OCI-LY3 (cell line): ENCODE results near the gene NMU.

Experiments used
- H2AFZ ChIP-seq: fragments of 200-600, 300-600 bp; shearing (Covaris generic); 2 replicates; pipeline ENCODE4 v1.6.0; 2014; ENCODE audit warnings: antibody characterized with exemption, low read depth, low read length
- H3K27ac ChIP-seq: fragments of 200-600, 300-600 bp; sonication (generic); 2 replicates; pipeline ENCODE4 v1.5.1; 2014; ENCODE audit warnings: mild to moderate bottlenecking, low read length, moderate library complexity, mixed read lengths
- H3K27me3 ChIP-seq: fragments of 200-600, 300-600 bp; sonication (generic); 2 replicates; pipeline ENCODE4 v1.6.1; 2014; ENCODE audit warnings: low read depth, low read length, mixed read lengths
- H3K36me3 ChIP-seq: fragments of 200-600, 300-600 bp; sonication (generic); replicated peaks from 2 replicates; pipeline ENCODE3; 2014; ENCODE audit warnings: low read depth, low read length, mixed read lengths
- H3K4me1 ChIP-seq: fragments of 300-600, 200-600 bp; sonication (generic); 2 replicates; pipeline ENCODE4 v1.6.1; 2014; ENCODE audit warnings: low read length, mixed read lengths
- H3K4me2 ChIP-seq: fragments of 200-600, 300-600 bp; sonication (generic); 2 replicates; pipeline ENCODE4 v1.6.1; 2014; ENCODE audit warnings: low read length, mixed read lengths
- H3K4me3 ChIP-seq: fragments of 300-600, 200-600 bp; sonication (generic); 2 replicates; pipeline ENCODE4 v1.5.1; 2014; ENCODE audit warnings: antibody characterized with exemption, mild to moderate bottlenecking, low read length, moderate library complexity
- H3K79me2 ChIP-seq: fragments of 300-600, 200-600 bp; shearing (Covaris generic); 2 replicates; pipeline ENCODE4 v1.6.1; 2014; ENCODE audit warnings: mild to moderate bottlenecking, low read length, mixed read lengths
- H3K9ac ChIP-seq: fragments of 300-600, 200-600 bp; shearing (Covaris generic); 2 replicates; pipeline ENCODE4 v1.6.0; 2014; ENCODE audit warnings: mild to moderate bottlenecking, low read length, moderate library complexity
- H3K9me3 ChIP-seq: fragments of 200-600, 300-600 bp; shearing (Covaris generic); 2 replicates; pipeline ENCODE4 v1.6.1; 2014; ENCODE audit warnings: low read length, mixed read lengths; ENCODE audit not compliant: insufficient read depth
- H4K20me1 ChIP-seq: fragments of 200-600, 300-600 bp; sonication (generic); 2 replicates; pipeline ENCODE4 v1.6.1; 2016; ENCODE audit warnings: low read length, mixed read lengths; ENCODE audit not compliant: insufficient read depth
- CTCF ChIP-seq: fragments of 200-600, 300-600 bp; sonication (generic); IDR thresholded peaks from 2 replicates; pipeline ENCODE4 v1.5.1; 2014; ENCODE audit warnings: antibody characterized with exemption, low read length, low read depth
- EZH2phosphoT487 ChIP-seq: fragments of 200-600 bp; shearing (Covaris generic); IDR thresholded peaks from 2 replicates; pipeline ENCODE4 v1.6.1; 2018; ENCODE audit warnings: antibody characterized with exemption, mixed run types, low read depth

NMU gene

GRCh38 chr4:55611358-55612059 lies 24.6 kb downstream of the NMU start:
- TF ChIP-seq EZH2phosphoT487 (no peak), CTCF (no peak)
- Histone ChIP-seq H3K9me3 (no peaks in the 10 kb centered on the region), H3K4me2 (no peak overlapping the region), H3K36me3 (no peaks in the 10 kb centered on the region), H3K27me3 (no peaks in the 10 kb centered on the region), H2AFZ (no peak overlapping the region), H3K4me3 (no peak overlapping the region), H4K20me1 (no peaks in the 10 kb centered on the region), H3K4me1 (no peaks in the 10 kb centered on the region), H3K79me2 (no peaks in the 10 kb centered on the region), H3K27ac (no peak overlapping the region), H3K9ac (no peak overlapping the region)

- Histone ChIP-seq H3K27me3 (no peaks in the 10 kb centered on the region), H3K36me3 (no peaks in the 10 kb centered on the region), H4K20me1 (no peaks in the 10 kb centered on the region), H3K9me3 (no peaks in the 10 kb centered on the region), H3K4me2 (no peak overlapping the region), H3K27ac (no peak overlapping the region), H2AFZ (no peak overlapping the region), H3K79me2 (no peaks in the 10 kb centered on the region), H3K4me3 (no peak overlapping the region), H3K9ac (no peak overlapping the region), H3K4me1 (no peaks in the 10 kb centered on the region)
- TF ChIP-seq CTCF (no peak), EZH2phosphoT487 (no peak)
Observed at GRCh38 chr4:55610381-55610780, 25.7 kb downstream of the NMU start.

GRCh38 chr4:55609393-55609866 lies 26.7 kb downstream of the NMU start:
- H3K9ac ChIP-seq: no peak overlapping the region
- H3K79me2 ChIP-seq: no peaks in the 10 kb centered on the region
- H3K36me3 ChIP-seq: no peaks in the 10 kb centered on the region
- H4K20me1 ChIP-seq: no peaks in the 10 kb centered on the region
- no peak overlapping the region for H2AFZ ChIP-seq
- H3K27me3 ChIP-seq: no peaks in the 10 kb centered on the region
- no peak for TF ChIP-seq CTCF
- no peak for TF ChIP-seq EZH2phosphoT487
- no peaks in the 10 kb centered on the region for H3K9me3 ChIP-seq
- H3K4me1 ChIP-seq: no peaks in the 10 kb centered on the region
- no peak overlapping the region for H3K4me3 ChIP-seq
- no peak overlapping the region for H3K27ac ChIP-seq
- no peak overlapping the region for H3K4me2 ChIP-seq

GRCh38 chr4:55608591-55608990 lies 27.5 kb downstream of the NMU start:
- Histone ChIP-seq H3K27me3 (no peaks in the 10 kb centered on the region), H3K9me3 (no peaks in the 10 kb centered on the region), H3K4me3 (no peak overlapping the region), H3K4me1 (no peaks in the 10 kb centered on the region), H2AFZ (no peak overlapping the region), H3K4me2 (no peak overlapping the region), H3K9ac (no peak overlapping the region), H4K20me1 (no peaks in the 10 kb centered on the region), H3K36me3 (no peaks in the 10 kb centered on the region), H3K27ac (no peak overlapping the region), H3K79me2 (no peaks in the 10 kb centered on the region)
- TF ChIP-seq EZH2phosphoT487: no peak
